Neuronal stem cell (in vitro differentiated cells): ENCODE data around the gene CPLANE1.

Experiments
- DNase-seq: peaks from one replicate; pipeline ENCODE4 v3.0.0-alpha.2; 2013; ENCODE audit warnings: low spot score
- H2AFZ ChIP-seq: one replicate; pipeline ENCODE4 v1.6.1; 2013; ENCODE audit warnings: mild to moderate bottlenecking, low read length, inconsistent platforms
- H2AK5ac ChIP-seq: 2 replicates; pipeline ENCODE4 v1.6.1; 2013; ENCODE audit warnings: low read depth, mild to moderate bottlenecking, inconsistent platforms, low read length, moderate library complexity, mixed read lengths
- H2BK120ac ChIP-seq: 2 replicates; pipeline ENCODE4 v1.6.1; 2013; ENCODE audit warnings: low read depth, mild to moderate bottlenecking, inconsistent platforms, low read length, moderate library complexity, mixed read lengths
- H2BK12ac ChIP-seq: one replicate; pipeline ENCODE4 v1.6.1; 2013; ENCODE audit warnings: low read length, inconsistent platforms
- H2BK15ac ChIP-seq: 2 replicates; pipeline ENCODE4 v1.6.1; 2013; ENCODE audit warnings: mild to moderate bottlenecking, low read length, inconsistent platforms, mixed read lengths
- H2BK5ac ChIP-seq: one replicate; pipeline ENCODE4 v1.6.1; 2013; ENCODE audit warnings: inconsistent platforms, mild to moderate bottlenecking, low read length, moderate library complexity
- H3K14ac ChIP-seq: one replicate; pipeline ENCODE4 v1.6.1; 2013; ENCODE audit warnings: low read length, inconsistent platforms
- H3K18ac ChIP-seq: 2 replicates; pipeline ENCODE4 v1.6.1; 2013; ENCODE audit warnings: low read length, inconsistent platforms
- H3K23ac ChIP-seq: 2 replicates; pipeline ENCODE4 v1.6.1; 2013; ENCODE audit warnings: low read depth, mild to moderate bottlenecking, mixed read lengths, low read length, inconsistent platforms; ENCODE audit not compliant: poor library complexity
- H3K27ac ChIP-seq: replicated peaks from 3 replicates; pipeline ENCODE4 v1.5.1; 2013; ENCODE audit warnings: low read length, inconsistent platforms
- H3K27me3 ChIP-seq, 3 experiments: 2 replicates each; pipeline ENCODE4 v1.6.1; 2013; ENCODE audit warnings: low read length in 3 of 3, mild to moderate bottlenecking in 2 of 3, inconsistent platforms in 1 of 3, low read depth in 1 of 3, mixed read lengths in 1 of 3, moderate library complexity in 1 of 3; ENCODE audit not compliant: control insufficient read depth in 3 of 3, insufficient read depth in 3 of 3
- H3K36me3 ChIP-seq, 2 donors: replicated peaks in 1 of 2; 2 replicates each; pipeline ENCODE4 v1.6.1; 2013; ENCODE audit warnings: low read length in 2 of 2; ENCODE audit not compliant: control insufficient read depth in 2 of 2, insufficient read depth in 2 of 2
- H3K4ac ChIP-seq: 2 replicates; pipeline ENCODE4 v1.6.1; 2013; ENCODE audit warnings: inconsistent platforms, mild to moderate bottlenecking, low read length, moderate library complexity
- H3K4me1 ChIP-seq, 2 donors: 1 replicate in 1 of 2; 2 replicates in 1 of 2; pipeline ENCODE4 v1.6.1; 2013; ENCODE audit warnings: low read length in 2 of 2, low read depth in 1 of 2; ENCODE audit not compliant: control insufficient read depth in 2 of 2, insufficient read depth in 1 of 2
- H3K4me2 ChIP-seq: one replicate; pipeline ENCODE4 v1.6.1; 2013; ENCODE audit warnings: mild to moderate bottlenecking, low read length, inconsistent platforms; ENCODE audit not compliant: insufficient read depth, poor library complexity, severe bottlenecking
- H3K4me3 ChIP-seq, 2 donors: 2 replicates each; pipeline ENCODE4 v1.5.1; 2013; ENCODE audit warnings: low read length in 2 of 2, mild to moderate bottlenecking in 2 of 2, inconsistent platforms in 1 of 2, moderate library complexity in 1 of 2
- H3K79me1 ChIP-seq: one replicate; pipeline ENCODE4 v1.6.1; 2013; ENCODE audit warnings: low read depth, mild to moderate bottlenecking, inconsistent platforms, low read length, moderate library complexity
- H3K9ac ChIP-seq: one replicate; pipeline ENCODE4 v1.6.1; 2013; ENCODE audit warnings: mild to moderate bottlenecking, low read depth, low read length, inconsistent platforms; ENCODE audit not compliant: poor library complexity
- H3K9me3 ChIP-seq, 2 donors: replicated peaks in 1 of 2; 2 replicates each; pipeline versions ENCODE3 to v1.6.1; 2013; ENCODE audit warnings: low read length in 2 of 2, mild to moderate bottlenecking in 2 of 2, inconsistent platforms in 1 of 2, low read depth in 1 of 2, mixed read lengths in 1 of 2, moderate library complexity in 1 of 2; ENCODE audit not compliant: control insufficient read depth in 2 of 2, insufficient read depth in 1 of 2
- H4K8ac ChIP-seq: one replicate; pipeline ENCODE4 v1.6.1; 2013; ENCODE audit warnings: low read depth, mild to moderate bottlenecking, inconsistent platforms, low read length, moderate library complexity
- H4K91ac ChIP-seq: one replicate; pipeline ENCODE4 v1.6.1; 2013; ENCODE audit warnings: low read length, low read depth, mild to moderate bottlenecking, inconsistent platforms; ENCODE audit not compliant: poor library complexity
- WGBS, 2 donors: extraction: QIAGEN DNeasy Blood & Tissue Kit; methylation state at CpG; one replicate each; pipeline ENCODE4 v1.1.7; 2013; ENCODE audit warnings: missing lambda C conversion rate in 2 of 2, mixed read lengths in 1 of 2; ENCODE audit not compliant: insufficient read length in 2 of 2, insufficient replicate concordance in 1 of 2; ENCODE audit errors: extremely low coverage in 2 of 2; 5-methylcytosine and 5-hydroxymethylcytosine counted together

The CPLANE1 gene

GRCh38 chr5:37206736-37207135 lies 42.4 kb downstream of the CPLANE1 start:
- Histone ChIP-seq H3K27ac (no peak overlapping the region), H3K36me3 (peaks cover 4 to 82% of the 10 kb centered on the region in 2 donors), H2BK5ac (no peak overlapping the region), H2AK5ac (no peak overlapping the region), H3K9me3 (no peaks in the 10 kb centered on the region), H2BK120ac (no peak overlapping the region), H3K79me1 (peaks cover 4% of the 10 kb centered on the region), H3K23ac (no peak overlapping the region), H3K27me3 (no peaks in the 10 kb centered on the region), H3K14ac (no peak overlapping the region), H2BK15ac (no peak overlapping the region), H3K18ac (no peak overlapping the region), H3K4me2 (no peak overlapping the region), H3K4me1 (no peaks in the 10 kb centered on the region), H3K9ac (no peak overlapping the region), H2BK12ac (no peak overlapping the region), H3K4ac (no peak overlapping the region), H3K4me3 (no peak overlapping the region), H4K91ac (no peak overlapping the region), H4K8ac (no peak overlapping the region), H2AFZ (no peak overlapping the region)
- WGBS, 2 donors, result no CpG with 5 or more reads among the region's 2 CpGs
- no peak for DNase-seq

GRCh38 chr5:37198842-37199241 lies 50.3 kb downstream of the CPLANE1 start:
- H2BK5ac ChIP-seq, result no peak overlapping the region
- no peaks in the 10 kb centered on the region for H3K9me3 ChIP-seq
- H2BK120ac ChIP-seq, result no peak overlapping the region
- peaks cover 3 to 90% of the 10 kb centered on the region in 2 donors for H3K36me3 ChIP-seq
- H3K4me1 ChIP-seq, result no peaks in the 10 kb centered on the region
- H2BK15ac ChIP-seq, result no peak overlapping the region
- H3K9ac ChIP-seq, result no peak overlapping the region
- H3K4me3 ChIP-seq, result no peak overlapping the region
- H3K27me3 ChIP-seq, result no peaks in the 10 kb centered on the region
- H2AK5ac ChIP-seq, result no peak overlapping the region
- no peak overlapping the region for H3K18ac ChIP-seq
- WGBS, 2 donors, result no CpG with 5 or more reads among the region's 2 CpGs
- no peak overlapping the region for H2AFZ ChIP-seq
- H3K27ac ChIP-seq, result no peak overlapping the region
- no peak overlapping the region for H3K14ac ChIP-seq
- no peaks in the 10 kb centered on the region for H3K79me1 ChIP-seq
- DNase-seq, result no peak
- H3K4ac ChIP-seq, result no peak overlapping the region
- no peak overlapping the region for H3K23ac ChIP-seq
- no peak overlapping the region for H4K91ac ChIP-seq
- no peak overlapping the region for H3K4me2 ChIP-seq
- H2BK12ac ChIP-seq, result no peak overlapping the region
- H4K8ac ChIP-seq, result no peak overlapping the region

- no CpG with 5 or more reads among the region's 3 CpGs for WGBS, 2 donors
- Histone ChIP-seq H2BK12ac (no peak overlapping the region), H4K91ac (no peak overlapping the region), H3K4ac (no peak overlapping the region), H2BK15ac (no peak overlapping the region), H2BK120ac (no peak overlapping the region), H3K4me1 (no peaks in the 10 kb centered on the region), H2AFZ (no peak overlapping the region), H3K9me3 (no peaks in the 10 kb centered on the region), H3K14ac (no peak overlapping the region), H2BK5ac (no peak overlapping the region), H3K36me3 (peaks cover 3 to 85% of the 10 kb centered on the region in 2 donors), H3K79me1 (no peaks in the 10 kb centered on the region), H3K27me3 (no peaks in the 10 kb centered on the region), H3K27ac (no peak overlapping the region), H3K4me3 (no peak overlapping the region), H3K18ac (no peak overlapping the region), H2AK5ac (no peak overlapping the region), H4K8ac (no peak overlapping the region), H3K23ac (no peak overlapping the region), H3K9ac (no peak overlapping the region), H3K4me2 (no peak overlapping the region)
- DNase-seq, result no peak
These were observed 51.1 kb downstream of the CPLANE1 start for GRCh38 chr5:37198061-37198460.

- H3K27ac ChIP-seq, result no peak overlapping the region
- H2BK5ac ChIP-seq, result no peak overlapping the region
- H3K4me2 ChIP-seq, result no peak overlapping the region
- H4K8ac ChIP-seq, result no peak overlapping the region
- H2BK15ac ChIP-seq, result no peak overlapping the region
- H3K9ac ChIP-seq, result no peak overlapping the region
- no peak overlapping the region for H2BK120ac ChIP-seq
- H4K91ac ChIP-seq, result no peak overlapping the region
- H3K23ac ChIP-seq, result no peak overlapping the region
- no peak for DNase-seq
- no CpG with 5 or more reads among the region's 3 CpGs for WGBS, 2 donors
- H3K14ac ChIP-seq, result no peak overlapping the region
- H3K9me3 ChIP-seq, result no peaks in the 10 kb centered on the region
- H3K4me3 ChIP-seq, result no peak overlapping the region
- no peak overlapping the region for H2AFZ ChIP-seq
- no peak overlapping the region for H2AK5ac ChIP-seq
- peaks cover 3 to 83% of the 10 kb centered on the region in 2 donors for H3K36me3 ChIP-seq
- H3K18ac ChIP-seq, result no peak overlapping the region
- no peaks in the 10 kb centered on the region for H3K79me1 ChIP-seq
- no peaks in the 10 kb centered on the region for H3K4me1 ChIP-seq
- no peak overlapping the region for H2BK12ac ChIP-seq
- no peak overlapping the region for H3K4ac ChIP-seq
- H3K27me3 ChIP-seq, result no peaks in the 10 kb centered on the region
These were observed 51.7 kb downstream of the CPLANE1 start for GRCh38 chr5:37197340-37198050.
